Esophagus muscularis mucosa (tissue), 3 donors: ENCODE data around the gene SIGLEC11.

Source experiments
- POLR2AphosphoS5 ChIP-seq, 2 donors: sonication (generic); formaldehyde crosslinking; IDR thresholded peaks; one replicate each; pipeline ENCODE4 v1.6.1; 2017; ENCODE audit warnings: antibody characterized with exemption in 2 of 2
- TF ChIP-seq, protein P1 (sequence below), 3 experiments: fragments of 200-600 bp in 2 of 3; fragments of 450-650 bp in 1 of 3; sonication (generic) in 2 of 3; IDR thresholded peaks; one replicate each; pipeline ENCODE4 v1.5.1; 2017 to 2019; ENCODE audit warnings: antibody characterized with exemption in 3 of 3, mild to moderate bottlenecking in 2 of 3, moderate library complexity in 1 of 3

DNA sequence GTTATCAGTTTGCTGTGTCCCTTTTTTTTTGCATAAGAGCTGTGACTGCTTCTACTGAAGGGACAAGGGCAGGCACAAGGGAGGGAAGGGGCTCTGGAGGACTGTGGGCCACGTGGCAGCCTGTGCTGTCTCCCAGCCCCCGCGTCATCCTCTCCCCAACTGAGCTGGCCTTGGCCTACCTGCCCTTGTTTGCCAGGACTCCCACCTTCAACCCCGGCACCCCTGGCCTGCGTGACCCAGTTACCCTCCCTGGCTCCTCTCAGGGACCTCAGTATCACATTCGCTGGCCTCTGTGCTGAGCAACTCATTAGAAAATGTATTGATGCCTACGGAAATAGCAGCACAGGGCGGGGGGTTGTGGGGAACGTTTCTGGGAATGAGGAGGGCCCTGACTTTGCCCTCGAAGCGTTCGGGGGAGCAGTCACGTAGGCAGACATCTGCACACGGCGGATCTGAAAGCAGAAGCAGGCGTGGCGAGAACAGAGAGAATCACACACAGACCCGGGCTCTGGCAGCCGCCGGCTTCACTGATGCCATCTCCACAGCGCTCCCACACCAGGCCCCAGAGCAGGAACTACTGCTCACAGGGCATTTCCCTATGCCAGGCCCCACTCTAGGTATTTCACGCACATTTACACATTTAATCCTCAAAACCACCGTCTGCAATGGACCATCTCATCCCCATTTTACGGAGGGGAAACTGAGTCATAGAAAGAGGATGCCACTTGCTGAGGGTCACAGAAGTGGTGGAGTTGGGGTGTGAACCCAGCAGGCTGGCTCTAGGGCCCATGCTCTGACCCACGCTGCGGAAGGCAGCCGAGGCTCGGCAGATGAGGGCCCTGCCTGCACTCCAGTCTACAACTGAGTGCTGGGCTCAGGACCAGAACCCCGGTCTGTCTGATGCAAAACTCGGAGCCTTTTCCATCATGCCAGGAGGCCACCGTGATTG, 37.6 kb downstream of the SIGLEC11 start:
- TF ChIP-seq, protein P1, sequence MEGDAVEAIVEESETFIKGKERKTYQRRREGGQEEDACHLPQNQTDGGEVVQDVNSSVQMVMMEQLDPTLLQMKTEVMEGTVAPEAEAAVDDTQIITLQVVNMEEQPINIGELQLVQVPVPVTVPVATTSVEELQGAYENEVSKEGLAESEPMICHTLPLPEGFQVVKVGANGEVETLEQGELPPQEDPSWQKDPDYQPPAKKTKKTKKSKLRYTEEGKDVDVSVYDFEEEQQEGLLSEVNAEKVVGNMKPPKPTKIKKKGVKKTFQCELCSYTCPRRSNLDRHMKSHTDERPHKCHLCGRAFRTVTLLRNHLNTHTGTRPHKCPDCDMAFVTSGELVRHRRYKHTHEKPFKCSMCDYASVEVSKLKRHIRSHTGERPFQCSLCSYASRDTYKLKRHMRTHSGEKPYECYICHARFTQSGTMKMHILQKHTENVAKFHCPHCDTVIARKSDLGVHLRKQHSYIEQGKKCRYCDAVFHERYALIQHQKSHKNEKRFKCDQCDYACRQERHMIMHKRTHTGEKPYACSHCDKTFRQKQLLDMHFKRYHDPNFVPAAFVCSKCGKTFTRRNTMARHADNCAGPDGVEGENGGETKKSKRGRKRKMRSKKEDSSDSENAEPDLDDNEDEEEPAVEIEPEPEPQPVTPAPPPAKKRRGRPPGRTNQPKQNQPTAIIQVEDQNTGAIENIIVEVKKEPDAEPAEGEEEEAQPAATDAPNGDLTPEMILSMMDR (IDR thresholded peaks at IDR 0.05), result no peak
- TF ChIP-seq POLR2AphosphoS5 (IDR thresholded peaks at IDR 0.05), result no peak
